Gastrocnemius medialis (tissue), 4 donors: ENCODE data around the gene PLAAT5. TPM values are rescaled to one million over a fixed set of nuclear protein-coding genes. Genes with fewer than 3 reads are reported as not detected.

Experiments used
- ATAC-seq, 2 donors: fragments of 150-250 bp; one replicate each; pipeline ENCODE4 v1.9.1; 2016
- DNase-seq, 2 donors: peaks; one replicate each; pipeline ENCODE4 v3.0.0-alpha.2; 2019
- H3K27ac ChIP-seq, 4 donors: fragments of 200-600 bp; sonication (generic); 1 replicate in 1 of 4; 2 replicates in 3 of 4; pipeline ENCODE4 v1.5.1; 2016 to 2018; ENCODE audit warnings: mild to moderate bottlenecking in 2 of 4, moderate library complexity in 1 of 4
- H3K27me3 ChIP-seq, 3 donors: fragments of 200-600 bp; sonication (generic) in 2 of 3; 1 replicate in 1 of 3; 2 replicates in 2 of 3; pipeline versions ENCODE4 v1.5.1 to v1.6.0; 2016 to 2019; ENCODE audit warnings: mild to moderate bottlenecking in 1 of 3, moderate library complexity in 1 of 3
- H3K36me3 ChIP-seq, 2 donors: fragments of 200-600 bp; sonication (generic) in 1 of 2; one replicate each; pipeline ENCODE4 v1.5.1; 2017 to 2018
- H3K4me1 ChIP-seq, 2 donors: fragments of 200-600 bp; sonication (generic) in 1 of 2; one replicate each; pipeline ENCODE4 v1.5.1; 2016 to 2017; ENCODE audit warnings: mild to moderate bottlenecking in 2 of 2
- H3K4me3 ChIP-seq, 4 donors: fragments of 200-600 bp; sonication (generic) in 3 of 4; 1 replicate in 1 of 4; 2 replicates in 3 of 4; pipeline ENCODE4 v1.5.1; 2016 to 2019; ENCODE audit warnings: mild to moderate bottlenecking in 2 of 4
- H3K9me3 ChIP-seq, 3 donors: fragments of 200-600 bp; sonication (generic) in 2 of 3; 1 replicate in 1 of 3; 2 replicates in 2 of 3; pipeline ENCODE4 v1.5.1; 2016 to 2019
- CTCF ChIP-seq, 5 experiments: fragments of 450-650 bp in 3 of 5; fragments of 200-600 bp in 2 of 5; sonication (generic) in 2 of 5; IDR thresholded peaks in 4 of 5; conservative IDR thresholded peaks in 1 of 5; 1 replicate in 4 of 5; 2 replicates in 1 of 5; pipeline ENCODE4 v1.5.1; 2016 to 2019; ENCODE audit warnings: antibody characterized with exemption in 5 of 5, mild to moderate bottlenecking in 3 of 5, moderate library complexity in 3 of 5
- POLR2A ChIP-seq, 2 donors: fragments of 450-650 bp; IDR thresholded peaks; one replicate each; pipeline ENCODE4 v1.6.1; 2017; ENCODE audit warnings: antibody characterized with exemption in 2 of 2, mild to moderate bottlenecking in 2 of 2, moderate library complexity in 2 of 2
- in situ Hi-C, 4 donors: fragments of 200-750 bp; cut with MboI; loops; one replicate each; pipeline versions ENCODE4 v1.15.0 to v1.8.0; 2017; ENCODE audit warnings: low sequenced_read_pairs in 4 of 4
- intact Hi-C: fragments of 100-400 bp; cut with DNase I; formaldehyde crosslinking; loops from one replicate; pipeline ENCODE4 v1.15.1; 2023; ENCODE audit warnings: low total_unique reads
- total RNA-seq, 4 donors: library from RNA; depleted of rRNA; stranded (reverse); fragments of >200 nt; gene quantifications; one replicate each; pipeline versions ENCODE4 v1.1.0 to v1.2.3, GENCODE V29; 2016

PLAAT5 gene, protein sequence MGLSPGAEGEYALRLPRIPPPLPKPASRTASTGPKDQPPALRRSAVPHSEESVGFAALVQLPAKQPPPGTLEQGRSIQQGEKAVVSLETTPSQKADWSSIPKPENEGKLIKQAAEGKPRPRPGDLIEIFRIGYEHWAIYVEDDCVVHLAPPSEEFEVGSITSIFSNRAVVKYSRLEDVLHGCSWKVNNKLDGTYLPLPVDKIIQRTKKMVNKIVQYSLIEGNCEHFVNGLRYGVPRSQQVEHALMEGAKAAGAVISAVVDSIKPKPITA
- total RNA-seq = under 1 TPM in 1 of 4 donors, not detected in 3; 0.18 TPM

GRCh38 chr11:63490551-63491239 lies at the start of gene PLAAT5:
Gene PLAAT5, minus strand, starts transcription at chr11:63491167. Its CDS starts 133 bp downstream, at chr11:63491034.
- in situ Hi-C loops = no loop called here
- ATAC-seq = no peak
- intact Hi-C loops = no loop called here
- Histone ChIP-seq H3K27ac (peak within 1 kb of the TSS in 1 of 4 donors; percentile 43), H3K9me3 (peaks cover 0 to 3% (median under 1%) of the 10 kb centered on the region in 3 donors), H3K4me1 (peaks cover 0 to 7% of the 10 kb centered on the region in 2 donors), H3K4me3 (peak within 1 kb of the TSS; percentile 43 to 58 (median 53)), H3K36me3 (no peaks in the 10 kb centered on the region), H3K27me3 (peaks cover 8 to 28% (median 13%) of the 10 kb centered on the region in 3 donors)
- TF ChIP-seq POLR2A (IDR thresholded peaks at IDR 0.05) (no peak), CTCF (IDR thresholded peaks at IDR 0.05 in 4 of 5, conservative IDR thresholded peaks at IDR 0.05 in 1 of 5) (no peak)
- DNase-seq = no peak

DNA sequence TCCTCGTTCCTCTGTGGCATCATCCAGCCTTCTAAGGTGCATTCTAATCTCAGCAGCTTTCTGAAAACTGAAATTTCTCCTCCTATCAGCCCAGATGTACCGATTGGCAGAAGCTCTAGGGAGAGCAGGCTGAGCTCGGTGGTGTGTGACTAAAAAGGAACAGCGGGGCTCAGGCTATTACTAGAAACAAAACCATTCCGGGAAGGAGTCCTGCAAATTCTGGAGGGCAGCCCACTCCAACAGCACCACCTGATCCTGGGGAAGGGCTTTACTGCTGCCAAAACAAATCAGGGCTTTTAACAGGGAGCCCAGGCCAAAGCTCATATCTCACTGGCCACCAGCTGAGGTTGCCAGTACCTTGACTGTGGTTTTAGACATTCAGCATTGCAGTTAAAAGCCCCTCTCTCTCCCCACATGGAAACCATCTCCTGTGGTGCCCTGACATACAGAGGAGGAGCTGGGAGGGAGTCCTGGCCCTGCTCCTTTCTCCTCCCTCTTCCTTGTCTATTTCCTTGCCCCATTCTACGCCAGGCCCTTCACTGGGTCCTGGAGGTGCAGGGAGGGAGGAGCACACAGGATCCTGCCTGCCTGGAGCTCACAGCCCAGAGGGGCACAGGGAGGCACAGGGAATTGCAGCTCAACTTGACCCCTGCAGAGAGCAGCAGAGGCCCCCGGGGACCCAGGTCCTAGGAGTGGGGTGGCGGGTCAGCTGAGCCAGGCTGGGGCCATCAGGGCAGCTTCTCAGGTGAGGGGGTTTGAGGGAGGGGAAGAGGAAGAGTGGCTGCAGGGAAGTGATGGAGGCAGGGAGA lies 46.5 kb upstream of the PLAAT5 start:
- intact Hi-C loops (loop anchor here (2.0 kb wide), 1 partner anchor 75 kb away; no protein-coding TSS in a partner anchor), in situ Hi-C loops (no loop called here)
- Histone ChIP-seq H3K36me3 (no peaks in the 10 kb centered on the region), H3K4me1 (peaks cover 21 to 26% of the 10 kb centered on the region in 2 donors), H3K27me3 (no peaks in the 10 kb centered on the region), H3K4me3 (peak overlapping the region; percentile 42 to 83 (median 52)), H3K9me3 (no peaks in the 10 kb centered on the region), H3K27ac (peak overlapping the region; percentile 75 to 84 (median 81))
- DNase-seq (peak; percentile 62 to 63), ATAC-seq (peak; percentile 87 to 93)
- TF ChIP-seq CTCF (IDR thresholded peaks at IDR 0.05 in 4 of 5, conservative IDR thresholded peaks at IDR 0.05 in 1 of 5) (no peak), POLR2A (IDR thresholded peaks at IDR 0.05) (peak in 1 of 2 donors; percentile 16)

DNA sequence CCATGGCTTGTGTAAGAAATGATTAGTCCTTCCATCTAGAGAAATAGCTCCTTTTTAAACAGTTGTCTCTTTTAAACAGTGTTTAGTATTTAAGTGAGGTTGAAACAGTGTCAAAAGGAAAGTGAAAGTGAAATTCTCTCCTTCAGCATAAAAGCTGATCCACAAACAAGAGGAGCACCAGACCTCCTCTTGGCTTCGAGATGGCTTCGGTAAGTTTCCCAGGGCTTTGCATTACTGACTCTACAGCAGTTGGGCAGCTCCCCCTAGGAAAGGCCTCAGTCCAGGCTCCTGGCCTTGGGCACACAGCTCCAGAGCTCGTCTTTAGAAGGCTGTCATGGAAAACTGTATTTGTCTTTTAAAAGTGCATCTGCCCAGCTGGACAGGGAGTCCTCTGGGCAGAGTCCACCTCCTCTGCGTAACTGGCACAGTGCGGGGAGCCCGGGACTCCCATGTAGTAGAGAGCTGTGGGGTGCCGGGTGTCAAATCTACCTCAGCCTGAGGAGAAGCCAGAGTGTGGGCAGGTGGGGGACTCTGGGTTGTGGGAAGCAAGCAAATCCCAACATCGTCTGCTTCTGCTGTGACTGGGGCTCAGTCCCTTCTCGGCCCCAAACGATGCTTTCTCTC lies 45.8 kb upstream of the PLAAT5 start, which contains the start of gene PLAAT4:
Gene PLAAT4 (plus strand): TSS at position 140 of the 624 bp plus-strand sequence. CDS start 61 bp downstream, at position 201.
- no peaks in the 10 kb centered on the region for H3K36me3 ChIP-seq
- no peak for TF ChIP-seq POLR2A (IDR thresholded peaks at IDR 0.05)
- intact Hi-C loops (loop anchor here (2.0 kb wide), 1 partner anchor 76 kb away; no protein-coding TSS in a partner anchor), in situ Hi-C loops (no loop called here)
- peak within 1 kb of the TSS; percentile 42 to 83 (median 52) for H3K4me3 ChIP-seq
- H3K9me3 ChIP-seq = no peaks in the 10 kb centered on the region
- H3K27ac ChIP-seq = peak within 1 kb of the TSS; percentile 75 to 84 (median 81)
- H3K4me1 ChIP-seq = peaks cover 21 to 26% of the 10 kb centered on the region in 2 donors
- ATAC-seq (peak; percentile 68 to 69), DNase-seq (no peak)
- H3K27me3 ChIP-seq = no peaks in the 10 kb centered on the region

DNA sequence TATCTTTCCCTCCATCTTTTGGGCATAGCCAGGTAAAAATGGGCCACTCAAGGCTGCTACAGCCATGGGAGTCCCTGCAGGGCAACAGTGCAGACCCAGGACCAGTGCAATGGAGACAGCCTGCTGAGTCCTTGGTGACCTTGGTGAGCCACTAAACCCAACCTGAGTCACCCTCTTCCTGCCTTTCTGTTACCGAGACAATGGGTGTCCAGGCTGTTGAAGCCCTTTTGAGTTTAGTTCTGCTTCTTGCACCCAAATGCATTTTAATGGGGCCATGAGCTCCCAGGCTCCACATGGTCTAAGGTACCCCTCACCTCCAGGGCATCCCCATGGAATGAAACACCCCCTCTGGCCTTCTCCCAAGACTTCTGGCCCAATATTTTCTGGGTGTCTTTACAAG lies 44.8 kb upstream of the PLAAT5 start:
- intact Hi-C loops = loop anchor here (2.0 kb wide), 1 partner anchor 77 kb away; no protein-coding TSS in a partner anchor
- TF ChIP-seq POLR2A (IDR thresholded peaks at IDR 0.05) = no peak
- no peak for TF ChIP-seq CTCF (IDR thresholded peaks at IDR 0.05 in 4 of 5, conservative IDR thresholded peaks at IDR 0.05 in 1 of 5)
- Histone ChIP-seq H3K36me3 (no peaks in the 10 kb centered on the region), H3K4me3 (no peak overlapping the region), H3K9me3 (no peaks in the 10 kb centered on the region), H3K27me3 (no peaks in the 10 kb centered on the region), H3K4me1 (peaks cover 21 to 26% of the 10 kb centered on the region in 2 donors), H3K27ac (no peak overlapping the region)
- ATAC-seq (no peak), DNase-seq (no peak)
- in situ Hi-C loops = no loop called here
